ENCODE data around the gene MPV17L. TPM values are rescaled to one million over a fixed set of nuclear protein-coding genes. Genes with fewer than 3 reads are reported as not detected.

The MPV17L gene
- total RNA-seq, 1 donor from 2014 or later, result 3.1 TPM

DNA sequence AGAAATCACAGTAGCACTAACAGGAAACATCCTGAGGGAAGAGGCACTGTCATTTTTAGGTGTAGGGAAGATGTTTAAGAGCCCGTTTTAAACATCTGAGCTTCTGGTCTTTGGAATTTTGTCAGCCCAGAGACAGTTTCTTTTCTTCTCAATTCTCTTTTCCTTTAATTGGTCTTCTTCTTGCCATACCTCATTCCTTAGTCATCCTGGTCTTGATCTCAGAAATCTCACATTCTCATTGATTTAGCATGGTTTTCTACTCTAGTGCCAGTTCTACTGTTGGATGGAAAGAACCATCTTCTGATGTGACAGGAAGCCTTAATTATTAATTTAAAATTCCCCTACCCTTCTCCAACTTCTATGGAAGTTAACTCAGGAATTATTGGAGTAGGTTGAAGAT lies 64.2 kb downstream of the MPV17L start:
- Histone ChIP-seq H3K36me3 (ENCODE audit: control insufficient read depth in 3 of 3, insufficient read depth in 3 of 3, low read length in 3 of 3) (no peaks in the 10 kb centered on the region), H3K9ac (ENCODE audit: low read depth in 1 of 3, low read length in 3 of 3) (no peak overlapping the region), H3K4me1 (ENCODE audit: control insufficient read depth in 3 of 3, insufficient read depth in 3 of 3, low read length in 3 of 3) (peaks cover 0 to 5% (median 0%) of the 10 kb centered on the region in 3 donors), H3K9me3 (ENCODE audit: control insufficient read depth in 3 of 3, low read length in 3 of 3) (no peaks in the 10 kb centered on the region), H3K27me3 (ENCODE audit: control insufficient read depth in 3 of 3, insufficient read depth in 3 of 3, low read length in 3 of 3) (no peaks in the 10 kb centered on the region), H3K27ac (ENCODE audit: low read depth, low read length) (no peak overlapping the region), H3K4me3 (ENCODE audit: low read length in 3 of 3) (no peak overlapping the region)

DNA sequence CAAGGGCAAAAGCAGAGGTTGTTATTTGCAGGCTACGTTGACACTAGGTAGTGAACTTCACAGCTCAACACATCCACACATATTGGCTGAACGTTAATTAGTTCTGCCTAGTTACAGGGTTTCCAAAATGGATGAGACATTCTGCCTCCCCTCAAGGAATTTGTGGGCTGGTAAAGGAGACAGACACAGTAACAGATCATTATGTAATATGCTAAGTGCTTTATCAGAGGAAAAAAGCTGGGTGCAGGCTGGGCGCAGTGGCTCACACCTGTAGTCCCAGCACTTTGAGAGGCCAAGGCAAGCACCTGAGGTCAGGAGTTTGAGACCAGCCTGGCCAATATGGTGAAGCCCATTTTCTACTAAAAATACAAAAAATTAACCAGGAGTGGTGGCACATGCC lies 65.0 kb downstream of the MPV17L start:
- H3K36me3 ChIP-seq (ENCODE audit: control insufficient read depth in 3 of 3, insufficient read depth in 3 of 3, low read length in 3 of 3), result no peaks in the 10 kb centered on the region

DNA sequence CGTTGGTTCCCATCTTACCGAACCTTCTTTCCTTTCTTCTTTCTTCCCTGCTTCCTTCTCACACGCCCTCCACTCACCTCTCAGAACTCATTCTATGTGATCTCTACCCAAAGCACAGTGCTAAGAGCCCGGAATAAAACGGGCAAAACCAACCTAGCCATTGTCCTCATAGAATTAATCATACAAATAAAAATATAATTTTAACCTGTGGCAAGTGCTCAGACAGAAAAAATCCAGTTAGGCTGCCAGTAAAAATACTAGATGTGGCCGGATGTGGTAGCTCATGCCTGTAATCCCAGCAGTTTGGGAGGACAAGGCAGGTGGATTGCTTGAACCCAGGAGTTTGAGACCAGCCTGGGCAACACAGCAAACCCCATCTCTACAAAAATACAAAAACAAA lies 65.8 kb downstream of the MPV17L start:
- H3K36me3 ChIP-seq (ENCODE audit: control insufficient read depth in 3 of 3, insufficient read depth in 3 of 3, low read length in 3 of 3), result no peaks in the 10 kb centered on the region
- no peak overlapping the region for H3K9ac ChIP-seq (ENCODE audit: low read depth in 1 of 3, low read length in 3 of 3)
- H3K27me3 ChIP-seq (ENCODE audit: control insufficient read depth in 3 of 3, insufficient read depth in 3 of 3, low read length in 3 of 3), result no peaks in the 10 kb centered on the region
- peaks cover 0 to 3% (median 0%) of the 10 kb centered on the region in 3 donors for H3K4me1 ChIP-seq (ENCODE audit: control insufficient read depth in 3 of 3, insufficient read depth in 3 of 3, low read length in 3 of 3)
- no peak overlapping the region for H3K4me3 ChIP-seq (ENCODE audit: low read length in 3 of 3)
- no peaks in the 10 kb centered on the region for H3K9me3 ChIP-seq (ENCODE audit: control insufficient read depth in 3 of 3, low read length in 3 of 3)
- H3K27ac ChIP-seq (ENCODE audit: low read depth, low read length), result no peak overlapping the region

More for the DNA sequence above, 65.0 kb downstream of the MPV17L start:
- Histone ChIP-seq H3K4me3 (ENCODE audit: low read length in 3 of 3) (no peak overlapping the region), H3K9me3 (ENCODE audit: control insufficient read depth in 3 of 3, low read length in 3 of 3) (no peaks in the 10 kb centered on the region), H3K4me1 (ENCODE audit: control insufficient read depth in 3 of 3, insufficient read depth in 3 of 3, low read length in 3 of 3) (peaks cover 0 to 3% (median 0%) of the 10 kb centered on the region in 3 donors), H3K9ac (ENCODE audit: low read depth in 1 of 3, low read length in 3 of 3) (no peak overlapping the region), H3K27me3 (ENCODE audit: control insufficient read depth in 3 of 3, insufficient read depth in 3 of 3, low read length in 3 of 3) (no peaks in the 10 kb centered on the region), H3K27ac (ENCODE audit: low read depth, low read length) (no peak overlapping the region)

Other genes with a start within 250 kb of the MPV17L start
- 4.2 TPM for gene NPIPA5, start 17.5 kb upstream of the MPV17L start, total RNA-seq
- 7.8 TPM for gene BMERB1, start 38.8 kb downstream of the MPV17L start, total RNA-seq
- gene MARF1, start 247.4 kb downstream of the MPV17L start, total RNA-seq, result 16.7 TPM

Data from skeletal muscle tissue (tissue), 4 donors.